ENCODE measurements around the gene GFAP.

GRCh38 chr17:44952946-44953475, 37.7 kb upstream of the GFAP start:
- TF ChIP-seq CTCF (conservative IDR thresholded peaks at IDR 0.05; ENCODE audit: low read depth, low read length) (no peak), EZH2 (IDR thresholded peaks at IDR 0.05; ENCODE audit: borderline replicate concordance, low read depth, low read length, poor library complexity, severe bottlenecking) (no peak)
